Measurements from ENCODE around the gene ZNF205. TPM values are rescaled to one million over a fixed set of nuclear protein-coding genes. Genes with fewer than 3 reads are reported as not detected.
"Not testable (repeated sequence)": the region's sequence is repeated elsewhere in the genome, so short reads cannot be mapped to it uniquely, and the experiment has no call there.

Gene ZNF205
- total RNA-seq, 1 experiment from 2014 or later: 12.9 TPM

DNA sequence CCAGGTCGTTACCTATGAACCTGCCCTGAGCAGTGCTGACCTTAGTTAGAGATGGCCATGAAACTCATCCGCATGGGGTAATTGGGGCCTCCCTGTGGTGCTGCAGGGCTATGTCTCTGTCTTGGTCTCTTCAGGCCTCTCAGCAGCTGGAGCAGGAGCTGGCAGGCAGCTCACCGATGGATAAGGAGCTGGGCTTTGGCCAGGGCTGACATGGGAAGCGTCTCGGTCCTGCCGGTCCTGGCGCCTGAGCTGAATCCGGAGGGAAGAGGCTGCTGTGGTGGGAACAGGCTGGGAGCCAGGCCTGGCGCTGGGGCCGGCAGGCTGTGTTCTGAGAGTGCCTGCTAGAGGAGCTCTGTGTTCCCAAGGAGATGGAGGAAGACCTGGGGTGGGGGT is 36.9 kb upstream of the ZNF205 start:
- H3K4me1 ChIP-seq: peaks cover 40% of the 10 kb centered on the region
- peak; percentile 53 to 55 for DNase-seq
- no peaks in the 10 kb centered on the region; the same call in 1 of the 2 replicates for H3K9me3 ChIP-seq (replicated peaks)
- H3K4me3 ChIP-seq: no peak overlapping the region
- no peak overlapping the region for H3K27ac ChIP-seq
- no peaks in the 10 kb centered on the region for H3K27me3 ChIP-seq
- no peaks in the 10 kb centered on the region for H3K36me3 ChIP-seq

DNA sequence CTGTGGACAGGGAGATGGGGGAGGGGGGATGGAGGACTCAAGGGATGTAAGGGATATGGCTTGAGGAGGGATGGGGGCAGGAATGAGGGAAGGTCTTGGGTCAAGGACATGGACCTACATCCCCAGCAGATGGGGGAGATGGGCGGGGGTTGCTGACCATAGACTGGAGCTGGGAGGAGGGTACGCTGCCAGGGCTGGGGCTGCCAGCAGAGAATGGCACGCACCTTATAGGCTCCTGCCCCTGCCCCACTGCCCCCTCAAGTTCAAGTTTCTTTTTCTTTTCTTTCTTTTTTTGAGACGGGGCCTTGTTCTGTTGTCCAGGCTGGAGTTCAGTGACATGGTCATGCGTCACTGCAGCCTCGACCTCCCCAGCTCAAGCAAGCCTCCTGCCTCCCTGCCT is 36.4 kb upstream of the ZNF205 start:
- not testable (repeated sequence) for H3K27ac ChIP-seq; H3K4me3 ChIP-seq; DNase-seq; H3K9me3 ChIP-seq (replicated peaks); H3K36me3 ChIP-seq; H3K27me3 ChIP-seq
- peaks cover 36% of the 10 kb centered on the region for H3K4me1 ChIP-seq

DNA sequence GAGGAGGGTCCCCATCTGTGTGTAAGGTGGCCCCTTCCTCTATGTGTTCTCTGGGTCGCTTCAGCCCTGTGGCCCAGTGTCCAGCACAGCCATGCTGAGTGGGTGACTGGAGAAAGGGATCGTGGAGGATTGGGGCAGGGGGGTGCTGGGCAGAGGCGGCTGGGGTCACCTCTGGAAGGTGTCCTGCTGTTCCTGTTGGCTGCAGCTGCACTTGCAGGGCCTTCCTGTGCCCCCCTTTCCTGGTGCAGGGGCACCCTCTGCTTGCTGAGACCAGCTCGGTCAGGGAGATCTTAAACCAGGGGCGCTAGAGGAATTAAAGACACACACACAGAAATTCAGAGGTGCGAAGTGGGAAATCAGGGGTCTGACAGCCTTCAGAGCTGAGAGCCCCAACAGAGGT is 35.8 kb upstream of the ZNF205 start:
- Histone ChIP-seq H3K4me1 (peaks cover 36% of the 10 kb centered on the region), H3K9me3 (replicated peaks) (no peaks in the 10 kb centered on the region; the same call in 1 of the 2 replicates), H3K36me3 (no peaks in the 10 kb centered on the region), H3K27ac (peak overlapping the region; percentile 37; the same call in 1 of the 2 replicates), H3K4me3 (no peak overlapping the region), H3K27me3 (no peaks in the 10 kb centered on the region)
- DNase-seq: peak in 1 of 2 experiments; percentile 41

DNA sequence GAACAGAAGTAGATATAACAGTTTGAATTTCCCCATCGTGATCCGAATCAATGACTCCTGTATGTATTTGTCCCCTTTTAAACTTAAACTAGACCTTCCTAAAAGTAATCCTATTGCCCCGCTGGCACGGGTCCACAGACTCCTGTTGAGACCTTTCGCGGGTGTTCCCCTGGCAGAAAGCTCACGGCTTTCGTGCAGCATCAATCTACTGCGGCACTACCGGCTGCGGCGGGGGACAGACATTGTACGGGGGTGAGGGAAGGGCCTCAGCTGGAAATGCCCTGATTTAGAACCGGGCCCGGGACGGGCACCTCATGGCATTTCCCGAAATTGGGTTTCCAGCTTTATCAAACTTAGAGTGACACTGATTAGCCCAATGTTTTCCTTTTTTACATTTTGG is 32.4 kb upstream of the ZNF205 start:
- Histone ChIP-seq H3K4me3 (no peak overlapping the region), H3K27me3 (no peaks in the 10 kb centered on the region), H3K36me3 (no peaks in the 10 kb centered on the region), H3K27ac (no peak overlapping the region), H3K9me3 (replicated peaks) (no peaks in the 10 kb centered on the region; the same call in 1 of the 2 replicates), H3K4me1 (peaks cover 35% of the 10 kb centered on the region)
- no peak for DNase-seq

DNA sequence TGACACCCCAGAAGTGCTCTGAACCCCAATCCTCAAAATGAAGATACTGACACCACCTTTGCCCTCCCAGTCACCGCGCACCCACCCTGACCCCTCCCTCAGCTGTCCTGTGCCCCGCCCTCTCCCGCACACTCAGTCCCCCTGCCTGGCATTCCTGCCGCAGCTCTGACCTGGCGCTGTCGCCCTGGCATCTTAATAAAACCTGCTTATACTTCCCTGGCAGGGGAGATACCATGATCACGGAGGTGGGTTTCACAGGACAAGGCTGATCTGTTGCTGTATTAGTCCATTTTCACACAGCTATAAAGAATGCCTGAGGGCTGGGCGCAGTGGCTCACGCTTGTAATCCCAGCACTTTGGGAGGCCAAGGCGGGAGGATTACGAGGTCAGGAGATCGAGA is 30.4 kb upstream of the ZNF205 start:
- not testable (repeated sequence) for H3K27me3 ChIP-seq; H3K4me3 ChIP-seq; H3K27ac ChIP-seq; H3K9me3 ChIP-seq (replicated peaks); DNase-seq; H3K36me3 ChIP-seq
- peaks cover 23% of the 10 kb centered on the region for H3K4me1 ChIP-seq

DNA sequence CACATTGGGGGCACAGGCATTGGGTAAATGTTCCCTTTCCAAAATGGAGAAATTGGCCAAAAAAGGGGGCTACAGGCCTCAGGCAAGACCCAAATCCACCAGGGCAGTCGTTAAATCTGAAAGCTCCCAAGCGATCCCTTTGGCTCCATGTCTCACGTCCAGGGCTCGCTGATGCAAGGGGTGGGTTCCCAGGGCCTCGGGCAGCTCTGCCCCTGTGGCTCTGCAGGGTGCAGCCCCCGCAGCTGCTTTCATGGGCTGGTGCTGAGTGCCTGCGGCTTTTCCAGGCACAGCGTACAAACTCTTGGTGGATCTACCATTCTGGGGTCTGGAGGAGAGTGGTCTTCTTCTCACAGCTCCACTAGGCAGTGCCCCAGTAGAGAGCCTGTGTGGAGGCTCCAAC is 29.0 kb upstream of the ZNF205 start:
- H3K9me3 ChIP-seq (replicated peaks); H3K36me3 ChIP-seq; H3K27me3 ChIP-seq; DNase-seq; H3K27ac ChIP-seq; H3K4me3 ChIP-seq: not testable (repeated sequence)
- H3K4me1 ChIP-seq: peaks cover 23% of the 10 kb centered on the region

DNA sequence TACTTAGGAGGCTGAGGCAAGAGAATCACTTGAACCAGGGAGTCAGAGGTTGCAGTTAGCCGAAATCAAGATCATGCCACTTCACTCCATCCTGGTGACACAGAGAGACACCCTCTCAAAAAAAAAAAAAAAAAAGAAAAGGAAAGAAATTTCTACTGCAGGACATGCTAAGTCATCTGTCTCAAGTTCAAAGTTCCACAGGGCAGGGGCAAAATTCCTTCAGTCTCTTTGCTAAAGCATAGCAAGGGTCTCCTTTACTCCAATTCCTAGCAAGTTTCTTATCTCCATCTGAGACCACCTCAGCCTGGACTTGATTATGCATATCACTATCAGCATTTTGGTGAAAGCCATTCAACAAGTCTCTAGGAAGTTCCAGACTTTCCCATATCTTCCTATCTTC is 27.9 kb upstream of the ZNF205 start:
- no peak for DNase-seq
- Histone ChIP-seq H3K9me3 (replicated peaks) (no peaks in the 10 kb centered on the region), H3K27ac (no peak overlapping the region), H3K36me3 (no peaks in the 10 kb centered on the region), H3K4me1 (peaks cover 24% of the 10 kb centered on the region), H3K4me3 (no peak overlapping the region), H3K27me3 (no peaks in the 10 kb centered on the region)

DNA sequence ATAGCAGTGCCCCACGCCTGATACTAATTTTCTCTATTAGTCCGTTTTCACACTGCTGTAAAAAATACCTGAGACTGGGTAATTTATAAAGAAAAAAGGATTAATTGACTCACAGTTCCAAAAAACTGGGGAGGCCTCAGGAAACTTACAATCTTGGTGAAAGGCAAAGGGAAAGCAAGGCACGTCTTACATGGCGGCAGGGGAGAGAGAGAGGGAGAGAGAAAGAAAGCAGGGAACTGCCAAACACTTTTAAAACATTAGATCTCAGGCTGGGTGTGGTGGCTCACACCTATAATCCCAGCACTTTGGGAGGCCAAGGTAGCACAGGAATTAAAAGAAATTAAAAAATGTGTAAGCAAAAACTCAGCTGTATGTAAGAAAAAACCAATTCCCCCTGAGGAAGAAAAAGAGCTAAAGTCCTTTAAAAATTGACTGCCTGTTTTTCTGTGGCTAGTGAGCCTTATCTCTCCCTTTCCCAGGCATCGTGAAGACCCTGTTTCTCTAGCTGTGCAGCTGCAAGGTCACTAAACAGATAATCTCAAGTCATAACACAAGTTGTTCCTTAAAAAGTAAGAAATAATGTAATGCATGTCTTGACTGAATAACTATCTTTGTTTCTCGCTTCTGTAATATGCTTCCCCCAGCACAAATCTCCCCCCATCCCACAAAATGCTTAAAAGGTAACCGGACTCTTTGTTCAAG is 27.3 kb upstream of the ZNF205 start:
- no peaks in the 10 kb centered on the region for H3K27me3 ChIP-seq
- no peak for DNase-seq
- H3K4me3 ChIP-seq: no peak overlapping the region
- no peaks in the 10 kb centered on the region for H3K9me3 ChIP-seq (replicated peaks)
- peaks cover 26% of the 10 kb centered on the region for H3K4me1 ChIP-seq
- no peaks in the 10 kb centered on the region for H3K36me3 ChIP-seq
- no peak overlapping the region for H3K27ac ChIP-seq

DNA sequence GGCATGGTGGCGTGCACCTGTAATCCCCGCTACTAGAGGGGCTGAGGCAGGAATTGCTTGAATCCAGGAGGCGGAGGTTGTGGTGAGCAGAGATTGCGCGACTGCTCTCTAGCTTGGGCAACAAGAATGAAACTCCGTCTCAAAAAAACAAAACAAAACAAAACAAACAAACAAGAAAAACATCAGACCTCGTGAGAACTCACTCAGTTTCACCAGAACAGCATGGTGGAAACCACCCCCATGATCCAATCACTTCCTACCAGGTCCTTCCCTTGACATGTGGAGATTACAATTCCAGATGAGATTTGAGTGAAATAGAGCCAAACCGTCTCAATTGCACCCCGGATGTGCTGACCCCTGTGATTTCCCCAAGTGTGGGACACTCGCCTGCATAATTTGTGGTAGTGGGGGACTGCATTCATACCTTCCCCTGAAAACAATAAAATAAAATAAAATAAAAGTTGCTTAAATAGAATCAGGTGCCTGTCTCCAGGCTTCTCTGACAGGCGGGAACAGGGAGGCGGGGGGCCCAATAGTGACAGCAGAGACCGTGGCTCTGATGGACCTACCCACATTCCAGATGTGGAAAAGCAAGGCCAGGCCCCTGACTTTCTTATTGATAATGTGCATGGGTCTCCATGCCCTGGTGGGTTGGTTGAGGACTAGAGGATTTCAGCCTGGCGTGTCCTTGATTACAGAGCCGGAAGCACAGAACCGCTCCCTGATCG is 26.4 kb upstream of the ZNF205 start:
- H3K27ac ChIP-seq: no peak overlapping the region
- H3K27me3 ChIP-seq: no peaks in the 10 kb centered on the region
- H3K4me3 ChIP-seq: no peak overlapping the region
- H3K36me3 ChIP-seq: no peaks in the 10 kb centered on the region
- peaks cover 27% of the 10 kb centered on the region for H3K4me1 ChIP-seq
- no peaks in the 10 kb centered on the region for H3K9me3 ChIP-seq (replicated peaks)
- DNase-seq: no peak

DNA sequence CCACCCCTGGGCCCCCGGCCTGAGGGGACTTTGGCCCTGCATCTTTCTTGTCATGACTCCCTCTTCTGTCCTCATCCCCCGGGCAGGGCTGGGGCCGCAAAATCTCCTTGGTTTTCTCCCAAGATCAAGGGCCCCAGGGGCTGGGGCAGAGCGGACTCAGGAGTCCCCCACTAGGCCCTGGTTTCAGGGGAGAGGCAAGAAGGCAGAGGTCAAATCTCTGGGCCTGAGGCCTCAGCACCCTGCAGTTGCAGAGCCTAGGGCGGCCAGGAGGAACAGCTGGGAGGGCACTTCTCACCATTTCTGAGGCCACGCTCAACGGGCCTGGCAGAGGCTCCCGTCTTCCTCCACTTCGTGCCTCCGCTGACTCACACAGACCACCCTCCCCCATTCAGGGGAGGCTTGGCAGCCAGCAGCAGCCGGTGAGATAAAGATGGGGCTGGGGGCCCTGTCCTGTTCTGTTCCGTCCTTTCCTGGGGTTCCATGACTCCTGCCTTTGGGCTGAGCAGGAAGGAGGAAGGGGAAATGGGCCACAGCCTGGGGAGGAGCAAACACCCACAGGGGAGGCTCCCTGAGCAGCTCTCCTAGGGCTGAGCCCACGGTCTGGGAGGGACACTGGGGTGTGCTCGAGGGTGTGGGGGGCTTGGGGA is 25.7 kb upstream of the ZNF205 start:
- no peak overlapping the region for H3K4me3 ChIP-seq

DNA sequence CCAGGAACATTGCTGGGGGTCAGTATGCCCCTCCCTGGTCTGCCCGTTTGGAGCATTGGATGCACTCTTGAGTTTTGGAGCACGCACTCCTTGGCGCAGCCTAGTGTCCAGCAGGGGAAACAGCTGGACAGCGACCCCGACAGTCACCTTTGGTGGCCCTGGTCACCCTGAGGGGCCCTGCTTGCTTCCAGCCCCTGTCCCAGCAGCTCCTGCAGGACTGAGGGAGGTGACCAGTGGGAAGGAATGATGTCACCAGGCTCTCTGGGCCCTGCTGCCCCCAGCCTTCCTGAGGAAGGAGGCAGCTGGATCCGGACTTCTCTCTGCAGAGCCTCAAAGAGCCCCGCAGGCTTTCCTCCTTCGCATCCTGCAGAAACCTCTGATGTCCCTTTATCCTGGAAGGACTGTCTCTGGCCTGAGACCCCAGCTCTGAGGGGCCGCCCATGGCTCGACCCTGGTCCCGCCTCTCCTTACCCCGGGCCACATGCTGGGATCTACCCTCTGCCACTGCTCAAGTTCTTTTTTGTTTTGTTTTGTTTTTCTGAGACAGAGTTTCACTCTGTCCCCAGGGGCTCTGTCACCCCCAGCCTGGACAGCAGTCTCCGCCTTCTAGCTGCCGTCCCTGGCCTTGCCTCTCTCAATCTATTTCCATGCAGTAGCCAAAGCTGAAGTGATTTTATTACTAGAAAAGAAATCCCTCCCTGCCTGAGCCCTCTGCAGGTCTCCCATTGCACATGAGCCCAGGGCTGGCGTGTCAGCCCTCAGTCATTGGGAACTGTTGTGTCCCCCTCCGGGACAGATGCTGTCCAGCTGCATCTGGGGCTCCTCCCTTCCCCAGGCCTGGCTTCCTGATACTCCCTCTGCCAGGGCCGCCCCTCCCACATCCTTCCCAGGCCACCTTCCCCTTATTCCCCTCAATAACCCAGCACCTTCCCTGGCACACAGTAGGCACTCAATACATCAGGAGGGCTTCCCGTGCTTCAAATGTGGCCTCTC is 24.8 kb upstream of the ZNF205 start:
- DNase-seq: peak; percentile 31 to 53
- Histone ChIP-seq H3K4me1 (peaks cover 36% of the 10 kb centered on the region), H3K9me3 (replicated peaks) (no peaks in the 10 kb centered on the region), H3K4me3 (no peak overlapping the region), H3K36me3 (no peaks in the 10 kb centered on the region), H3K27me3 (no peaks in the 10 kb centered on the region), H3K27ac (no peak overlapping the region)

More for the DNA sequence above, 25.7 kb upstream of the ZNF205 start:
- Histone ChIP-seq H3K36me3 (no peaks in the 10 kb centered on the region), H3K4me1 (peaks cover 33% of the 10 kb centered on the region), H3K9me3 (replicated peaks) (no peaks in the 10 kb centered on the region), H3K27ac (no peak overlapping the region), H3K27me3 (no peaks in the 10 kb centered on the region)
- no peak for DNase-seq

DNA sequence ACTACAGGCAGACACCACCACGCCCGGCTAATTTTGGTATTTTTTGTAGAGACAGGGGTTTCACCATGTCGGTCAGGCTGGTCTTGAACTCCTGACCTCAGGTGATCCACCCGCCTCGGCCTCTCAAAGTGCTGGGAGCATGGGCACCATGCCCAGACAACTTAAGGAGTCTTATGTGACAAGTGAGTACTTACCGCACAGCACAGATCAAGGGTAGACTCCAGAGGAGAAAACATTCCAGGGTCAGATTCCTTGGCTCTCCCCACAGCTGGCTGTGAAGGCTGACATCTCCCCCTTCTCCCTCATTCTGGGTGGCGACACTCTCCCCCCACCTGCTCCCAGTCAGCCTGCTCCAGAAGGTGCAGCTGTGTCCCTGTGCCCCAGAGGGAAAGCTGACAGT is 23.9 kb upstream of the ZNF205 start:
- Histone ChIP-seq H3K36me3 (no peaks in the 10 kb centered on the region), H3K27ac (no peak overlapping the region), H3K9me3 (replicated peaks) (no peaks in the 10 kb centered on the region), H3K4me3 (no peak overlapping the region), H3K4me1 (peaks cover 41% of the 10 kb centered on the region), H3K27me3 (no peaks in the 10 kb centered on the region)
- peak; percentile 23 to 46 for DNase-seq

DNA sequence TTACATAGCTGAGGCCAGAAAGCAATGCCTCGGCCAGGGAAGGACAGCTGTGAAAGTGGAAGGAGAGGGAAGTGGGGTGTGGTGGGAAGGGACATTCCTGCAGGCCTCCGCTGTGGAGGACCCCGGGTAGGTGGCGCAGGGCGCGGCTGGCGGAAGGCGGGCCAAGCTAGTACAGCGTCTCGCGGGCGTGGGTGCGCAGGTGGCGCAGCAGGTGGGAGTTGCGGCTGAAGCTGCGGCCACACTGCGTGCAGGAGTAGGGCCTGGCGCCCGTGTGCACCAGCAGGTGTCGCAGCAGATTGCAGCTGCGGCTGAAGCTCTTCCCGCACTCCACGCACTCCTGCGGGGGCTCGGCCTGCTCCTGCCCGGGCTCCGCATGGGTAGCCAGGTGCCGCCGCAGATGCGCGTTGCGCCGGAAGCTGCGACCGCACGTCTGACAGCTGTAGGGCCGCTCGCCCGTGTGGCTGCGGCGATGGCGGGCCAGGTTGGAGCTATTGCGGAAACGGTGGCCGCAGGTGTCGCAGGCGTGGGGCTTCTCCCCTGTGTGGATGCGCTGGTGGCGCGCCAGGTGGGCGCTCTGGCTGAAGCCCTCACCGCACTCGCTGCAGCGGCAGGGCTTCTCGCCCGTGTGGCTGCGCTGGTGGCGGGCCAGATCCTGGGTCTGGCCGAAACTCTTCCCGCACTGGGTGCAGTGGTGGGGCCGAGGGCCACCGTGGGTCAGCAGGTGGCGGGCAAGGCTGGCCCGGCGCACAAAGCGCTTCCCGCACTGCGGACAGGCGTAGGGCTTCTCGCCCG is 23.3 kb upstream of the ZNF205 start:
- Histone ChIP-seq H3K9me3 (replicated peaks) (no peaks in the 10 kb centered on the region), H3K27me3 (no peaks in the 10 kb centered on the region), H3K4me1 (peaks cover 41% of the 10 kb centered on the region), H3K4me3 (no peak overlapping the region), H3K36me3 (no peaks in the 10 kb centered on the region), H3K27ac (no peak overlapping the region)
- no peak for DNase-seq
